ENCODE measurements around the gene L3MBTL2. TPM values are rescaled to one million over a fixed set of nuclear protein-coding genes. Genes with fewer than 3 reads are reported as not detected.
"Not testable (repeated sequence)": the region's sequence is repeated elsewhere in the genome, so short reads cannot be mapped to it uniquely, and the experiment has no call there.

Gene L3MBTL2
- polyA plus RNA-seq (ENCODE audit: insufficient read length in 3 of 3) = 10 to 100 TPM; 27.6 to 28.9 (median 28.6) TPM
- long read RNA-seq, donor 1, partial matches to known transcripts = 0 of 1 reads
- long read RNA-seq, donor 1, other reads (novel, unspliced or antisense) = 0 of 1 reads
- long read RNA-seq, donor 2, transcript L3MBTL2-201 (17 exons, 3,296 nt) = major isoform, 5 of 19 reads
- long read RNA-seq, donor 2, partial matches to known transcripts = 14 of 19 reads
- long read RNA-seq, donor 2, other reads (novel, unspliced or antisense) = 0 of 19 reads
- long read RNA-seq, donor 3, partial matches to known transcripts = 13 of 14 reads
- long read RNA-seq, donor 3, other reads (novel, unspliced or antisense) = 0 of 14 reads
- long read RNA-seq, donor 4, partial matches to known transcripts = 0 of 1 reads
- long read RNA-seq, donor 4, other reads (novel, unspliced or antisense) = 0 of 1 reads
- long read RNA-seq, donor 5, partial matches to known transcripts = 0 of 1 reads
- long read RNA-seq, donor 5, other reads (novel, unspliced or antisense) = 0 of 1 reads
- long read RNA-seq, donor 6, transcript L3MBTL2-201 (17 exons, 3,296 nt) = major isoform, 6 of 16 reads
- long read RNA-seq, donor 6, partial matches to known transcripts = 0 of 16 reads
- long read RNA-seq, donor 6, other reads (novel, unspliced or antisense) = 10 of 16 reads
- long read RNA-seq, donor 7, transcript L3MBTL2-201 (17 exons, 3,296 nt) = major isoform, 5 of 5 reads
- long read RNA-seq, donor 7, partial matches to known transcripts = 0 of 5 reads
- long read RNA-seq, donor 7, other reads (novel, unspliced or antisense) = 0 of 5 reads
- long read RNA-seq, donor 8, partial matches to known transcripts = 9 of 11 reads
- long read RNA-seq, donor 8, other reads (novel, unspliced or antisense) = 0 of 11 reads
- long read RNA-seq, donor 9, partial matches to known transcripts = 0 of 2 reads
- long read RNA-seq, donor 9, other reads (novel, unspliced or antisense) = 0 of 2 reads
- long read RNA-seq, donor 10, partial matches to known transcripts = 0 of 2 reads
- long read RNA-seq, donor 10, other reads (novel, unspliced or antisense) = 0 of 2 reads
- long read RNA-seq, donor 11 = 0 reads
- long read RNA-seq, donor 12, partial matches to known transcripts = 5 of 8 reads
- long read RNA-seq, donor 12, other reads (novel, unspliced or antisense) = 0 of 8 reads
- long read RNA-seq, donor 13, partial matches to known transcripts = 0 of 2 reads
- long read RNA-seq, donor 13, other reads (novel, unspliced or antisense) = 0 of 2 reads
- long read RNA-seq, donor 14, partial matches to known transcripts = 0 of 8 reads
- long read RNA-seq, donor 14, other reads (novel, unspliced or antisense) = 5 of 8 reads
- long read RNA-seq, donor 15, transcript L3MBTL2-201 (17 exons, 3,296 nt) = major isoform, 5 of 5 reads
- long read RNA-seq, donor 15, partial matches to known transcripts = 0 of 5 reads
- long read RNA-seq, donor 15, other reads (novel, unspliced or antisense) = 0 of 5 reads
- long read RNA-seq, donor 16, transcript L3MBTL2-201 (17 exons, 3,296 nt) = major isoform, 6 of 6 reads
- long read RNA-seq, donor 16, partial matches to known transcripts = 0 of 6 reads
- long read RNA-seq, donor 16, other reads (novel, unspliced or antisense) = 0 of 6 reads

- DNase-seq = peak; percentile 97
Observed at GRCh38 chr22:41204992-41205900, at the start of gene L3MBTL2. Gene L3MBTL2, plus strand, starts transcription at chr22:41205312. Its CDS starts 51 bp downstream, at chr22:41205363.

- no peak for DNase-seq
Observed at GRCh38 chr22:41157083-41157482, 48.0 kb upstream of the L3MBTL2 start.

GRCh38 chr22:41169157-41169556, 36.0 kb upstream of the L3MBTL2 start:
- no peak for DNase-seq

- no peak for DNase-seq
Observed at GRCh38 chr22:41171996-41172395, 33.1 kb upstream of the L3MBTL2 start.

- DNase-seq = no peak
Observed at GRCh38 chr22:41175546-41175945, 29.6 kb upstream of the L3MBTL2 start.

GRCh38 chr22:41177040-41177621, 28.0 kb upstream of the L3MBTL2 start:
- no peak for DNase-seq

GRCh38 chr22:41177622-41178424, 27.3 kb upstream of the L3MBTL2 start:
- no peak for DNase-seq

GRCh38 chr22:41178425-41178975, 26.6 kb upstream of the L3MBTL2 start:
- DNase-seq = no peak

- DNase-seq = not testable (repeated sequence)
Observed at GRCh38 chr22:41180362-41180761, 24.8 kb upstream of the L3MBTL2 start.

- DNase-seq = no peak
Observed at GRCh38 chr22:41180926-41181325, 24.2 kb upstream of the L3MBTL2 start.

GRCh38 chr22:41181349-41182241, 23.5 kb upstream of the L3MBTL2 start:
- no peak for DNase-seq

GRCh38 chr22:41184679-41185078, 20.4 kb upstream of the L3MBTL2 start:
- DNase-seq = no peak

GRCh38 chr22:41191467-41191866, 13.6 kb upstream of the L3MBTL2 start:
- no peak for DNase-seq

GRCh38 chr22:41193829-41194228, 11.3 kb upstream of the L3MBTL2 start:
- DNase-seq = no peak

GRCh38 chr22:41197038-41197972, 7.8 kb upstream of the L3MBTL2 start:
- DNase-seq = peak; percentile 69

GRCh38 chr22:41198027-41198580, 7.0 kb upstream of the L3MBTL2 start:
- DNase-seq = no peak
